ENCODE data around the gene ACACA.

The ACACA gene

GRCh38 chr17:37265446-37266173 is 141.0 kb downstream of the ACACA start:
- peak; percentile 63 for TF ChIP-seq SETDB1 (IDR thresholded peaks at IDR 0.05; ENCODE audit: insufficient read length, low read length)
- TF ChIP-seq ZNF280D (tag by site-specific recombination; IDR thresholded peaks at IDR 0.05): peak; percentile 52; the same call in 1 of the 2 replicates
- TF ChIP-seq ZNF335 (tag by site-specific recombination; conservative IDR thresholded peaks at IDR 0.05): no peak
- Histone ChIP-seq H3K27ac (ENCODE audit: extremely low read depth, low read depth, low read length) (no peak overlapping the region), H3K36me3 (ENCODE audit: control insufficient read depth in 2 of 2, insufficient read depth in 1 of 2, low read length in 2 of 2) (peaks cover 41 to 80% of the 10 kb centered on the region in 2 experiments), H3K4me1 (ENCODE audit: control insufficient read depth, insufficient read depth, low read length) (no peaks in the 10 kb centered on the region), H3K9me3 (ENCODE audit: control insufficient read depth, insufficient read depth, low read depth, low read length) (no peaks in the 10 kb centered on the region; the same call in 1 of the 2 replicates), H3K4me3 (ENCODE audit: low read depth, low read length) (no peak overlapping the region)
- ChIA-PET POLR2A (no interaction called here), CTCF (interaction anchor here (1.1 kb wide), 1 partner anchor 108 kb away, joined by 6 read pairs; no protein-coding TSS in a partner anchor)

- POLR2A ChIA-PET: no interaction called here
- Histone ChIP-seq H3K9me3 (ENCODE audit: control insufficient read depth, insufficient read depth, low read depth, low read length) (no peaks in the 10 kb centered on the region; the same call in 1 of the 2 replicates), H3K4me3 (ENCODE audit: low read depth, low read length) (no peak overlapping the region), H3K36me3 (ENCODE audit: control insufficient read depth in 2 of 2, insufficient read depth in 1 of 2, low read length in 2 of 2) (peaks cover 36 to 67% of the 10 kb centered on the region in 2 experiments), H3K27ac (ENCODE audit: extremely low read depth, low read depth, low read length) (no peak overlapping the region), H3K4me1 (ENCODE audit: control insufficient read depth, insufficient read depth, low read length) (no peaks in the 10 kb centered on the region)
- CTCF ChIA-PET: interaction anchor here (0.6 to 1.6 kb wide), 2 partner anchors 44 to 112 kb away, joined by 4 to 6 read pairs; no protein-coding TSS in a partner anchor
- TF ChIP-seq ZNF10 (tag by site-specific recombination; IDR thresholded peaks at IDR 0.05) (peak; percentile 47; the same call in 1 of the 2 replicates), ZBTB48 (tag by site-specific recombination; IDR thresholded peaks at IDR 0.05) (no peak)
Measured at GRCh38 chr17:37261286-37261685, 145.3 kb downstream of the ACACA start.

GRCh38 chr17:37259030-37259735 is 147.5 kb downstream of the ACACA start:
- TF ChIP-seq ZNF513 (tag by site-specific recombination; IDR thresholded peaks at IDR 0.05): no peak
- ChIA-PET CTCF (interaction anchor here (0.6 to 1.2 kb wide), 3 partner anchors 19 to 491 kb away, joined by 3 to 5 read pairs (median 3); no protein-coding TSS in a partner anchor), POLR2A (no interaction called here)
- H3K9me3 ChIP-seq (ENCODE audit: control insufficient read depth, insufficient read depth, low read depth, low read length): no peaks in the 10 kb centered on the region
- no peak overlapping the region for H3K27ac ChIP-seq (ENCODE audit: extremely low read depth, low read depth, low read length)
- H3K4me3 ChIP-seq (ENCODE audit: low read depth, low read length): no peak overlapping the region
- H3K36me3 ChIP-seq (ENCODE audit: control insufficient read depth in 2 of 2, insufficient read depth in 1 of 2, low read length in 2 of 2): peaks cover 34 to 59% of the 10 kb centered on the region in 2 experiments
- H3K4me1 ChIP-seq (ENCODE audit: control insufficient read depth, insufficient read depth, low read length): no peaks in the 10 kb centered on the region

- peaks cover 28 to 47% of the 10 kb centered on the region in 2 experiments for H3K36me3 ChIP-seq (ENCODE audit: control insufficient read depth in 2 of 2, insufficient read depth in 1 of 2, low read length in 2 of 2)
- CTCF ChIA-PET: interaction anchor here (1.4 kb wide), 2 partner anchors 15 to 117 kb away, joined by 4 to 8 read pairs; no protein-coding TSS in a partner anchor
- POLR2A ChIA-PET: no interaction called here
Measured at GRCh38 chr17:37256627-37257026, 150.0 kb downstream of the ACACA start.

More at GRCh38 chr17:37256627-37257026, 150.0 kb downstream of the ACACA start:
- TF ChIP-seq BCL11B (tag by site-specific recombination; IDR thresholded peaks at IDR 0.05; ENCODE audit: low read depth) (peak; percentile 51; the same call in 1 of the 2 replicates), PRDM6 (tag by site-specific recombination; IDR thresholded peaks at IDR 0.05) (peak; percentile 19; the same call in 1 of the 2 replicates), SALL2 (tag by site-specific recombination; IDR thresholded peaks at IDR 0.05; ENCODE audit: borderline replicate concordance) (no peak), MZF1 (tag by site-specific recombination; IDR thresholded peaks at IDR 0.05; ENCODE audit: borderline replicate concordance) (no peak), HOXD13 (CRISPR knock-in tag; IDR thresholded peaks at IDR 0.05; ENCODE audit: borderline replicate concordance) (no peak), ZNF24 (tag by site-specific recombination; IDR thresholded peaks at IDR 0.05) (no peak), ZNF792 (tag by site-specific recombination; IDR thresholded peaks at IDR 0.05) (no peak)
- Histone ChIP-seq H3K4me1 (ENCODE audit: control insufficient read depth, insufficient read depth, low read length) (no peaks in the 10 kb centered on the region), H3K9me3 (ENCODE audit: control insufficient read depth, insufficient read depth, low read depth, low read length) (no peaks in the 10 kb centered on the region), H3K27ac (ENCODE audit: extremely low read depth, low read depth, low read length) (no peak overlapping the region), H3K4me3 (ENCODE audit: low read depth, low read length) (no peak overlapping the region)

All from HEK293 (cell line).